Measurements from ENCODE around the gene RNU6-1.

The RNU6-1 gene

Small RNAs within 50 kb of the gene (small RNA-seq; reads per million reads assigned to genes)
- gene RNU6-1, result 5.4 reads per million, percentile 86 among the genes with 10 or more reads in this experiment
